K562 (cell line): ENCODE data around the gene MARK4. TPM values are rescaled to one million over a fixed set of nuclear protein-coding genes. Genes with fewer than 3 reads are reported as not detected.
"Not testable (repeated sequence)": the region's sequence is repeated elsewhere in the genome, so short reads cannot be mapped to it uniquely, and the experiment has no call there.

Source experiments
- ATAC-seq: fragments of 200-7000 bp; cut with Tn5 transposase; 3 replicates; pipeline ENCODE4 v1.9.1; 2020; ENCODE audit warnings: moderate library complexity
- BruUV-seq: library from RNA; stranded (reverse); fragments of 400-500 nt; replicated peaks from 2 replicates; lab custom pipeline; 2021; lab: Mats Ljungman, UMichigan
- CTCF ChIA-PET: fragments of 300-600 bp; formaldehyde crosslinking; extraction: SDS; loops from one replicate; lab custom pipeline; 2021; ENCODE audit warnings: low intra/inter-chr PET ratio; lab: Yijun Ruan, JAX
- POLR2A ChIA-PET: fragments of 300-600, 350-650 bp; sonication (Branson Sonifier 250); formaldehyde crosslinking; extraction: SDS; loops from one replicate; lab custom pipeline; 2021; ENCODE audit warnings: antibody characterized with exemption, inconsistent platforms; lab: Yijun Ruan, JAX
- DNase-seq, 4 experiments: peaks; one replicate each; pipeline versions ENCODE4 v3.0.0 to v3.0.0-alpha.2; 2011 to 2018; ENCODE audit warnings: low spot score in 3 of 4, mixed read lengths in 3 of 4; ENCODE audit errors: extremely low read depth in 1 of 4
- FAIRE-seq: peaks from 2 replicates; lab custom pipeline; 2011; peaks lifted over from hg19 to GRCh38; lab: Jason Lieb, UNC
- H2AFZ ChIP-seq: 2 replicates; pipeline ENCODE4 v1.6.0; 2011; ENCODE audit warnings: low read depth, low read length, control low read depth, inconsistent platforms
- H3K27ac ChIP-seq: fragments of 200-600 bp; 3 replicates; pipeline ENCODE4 v1.8.0; 2011; ENCODE audit warnings: low read depth, mild to moderate bottlenecking, control low read depth, inconsistent platforms, low read length, moderate library complexity, mixed read lengths; ENCODE audit errors: extremely low read depth
- H3K27me3 ChIP-seq, 2 experiments: fragments of 300-600 bp in 1 of 2; 2 replicates in 1 of 2; 3 replicates in 1 of 2; pipeline versions ENCODE4 v1.6.0 to v1.8.0; 2011; ENCODE audit warnings: inconsistent platforms in 2 of 2, low read length in 2 of 2, mild to moderate bottlenecking in 1 of 2, mixed read lengths in 1 of 2, moderate library complexity in 1 of 2; ENCODE audit not compliant: control insufficient read depth in 2 of 2, insufficient read depth in 2 of 2
- H3K36me3 ChIP-seq: fragments of 300-600 bp; 3 replicates; pipeline ENCODE4 v1.8.0; 2011; ENCODE audit warnings: mild to moderate bottlenecking, low read length, inconsistent platforms; ENCODE audit not compliant: control insufficient read depth, insufficient read depth
- H3K4me1 ChIP-seq, 2 experiments: fragments of 200-600 bp in 1 of 2; replicated peaks in 1 of 2; 2 replicates in 1 of 2; 3 replicates in 1 of 2; pipeline versions ENCODE4 v1.5.1 to v1.8.0; 2011; ENCODE audit warnings: inconsistent platforms in 2 of 2, low read length in 2 of 2, mild to moderate bottlenecking in 1 of 2, mixed read lengths in 1 of 2, moderate library complexity in 1 of 2; ENCODE audit not compliant: control insufficient read depth in 2 of 2, insufficient read depth in 2 of 2
- H3K4me2 ChIP-seq: 2 replicates; pipeline ENCODE4 v1.6.1; 2011; ENCODE audit warnings: low read length, control low read depth, inconsistent platforms, mixed read lengths; ENCODE audit not compliant: insufficient read depth
- H3K4me3 ChIP-seq: fragments of 200-600 bp; sonication (generic), shearing (Covaris generic); 2 replicates; pipeline ENCODE4 v1.5.1; 2016; ENCODE audit warnings: control low read depth, inconsistent platforms
- H3K79me2 ChIP-seq: fragments of 200-600 bp; 3 replicates; pipeline ENCODE4 v1.8.0; 2011; ENCODE audit warnings: low read length, inconsistent platforms; ENCODE audit not compliant: control insufficient read depth, insufficient read depth
- H3K9ac ChIP-seq, 2 experiments: 2 replicates each; pipeline versions ENCODE4 v1.6.0 to v1.6.1; 2011; ENCODE audit warnings: low read depth in 2 of 2, low read length in 2 of 2, control low read depth in 1 of 2, inconsistent platforms in 1 of 2, mild to moderate bottlenecking in 1 of 2, mixed read lengths in 1 of 2; ENCODE audit not compliant: insufficient read depth in 1 of 2
- H3K9me1 ChIP-seq: one replicate; pipeline ENCODE4 v1.6.0; 2011; ENCODE audit warnings: inconsistent platforms, mild to moderate bottlenecking, low read length, moderate library complexity; ENCODE audit not compliant: control insufficient read depth, insufficient read depth
- H3K9me3 ChIP-seq: replicated peaks from 2 replicates; pipeline ENCODE4 v1.5.1; 2011; ENCODE audit warnings: low read depth, low read length, inconsistent platforms; ENCODE audit not compliant: control insufficient read depth, insufficient read depth
- H4K20me1 ChIP-seq: replicated peaks from 2 replicates; pipeline ENCODE4 v1.6.1; 2011; ENCODE audit warnings: low read length, inconsistent platforms, mixed read lengths; ENCODE audit not compliant: control insufficient read depth, insufficient read depth
- FOXP1 ChIP-seq: sonication (generic); formaldehyde crosslinking; IDR thresholded peaks from 2 replicates; pipeline ENCODE4 v1.8.0; 2022; ENCODE audit warnings: mild to moderate bottlenecking, missing genetic modification reagents
- NFATC3 ChIP-seq: fragments of 450-650 bp; IDR thresholded peaks from 2 replicates; pipeline ENCODE4 v1.6.1; 2017; ENCODE audit warnings: mild to moderate bottlenecking
- NFIC ChIP-seq: fragments of 450-650 bp; IDR thresholded peaks from 2 replicates; pipeline ENCODE4 v1.6.1; 2017; ENCODE audit warnings: mild to moderate bottlenecking, inconsistent platforms
- RUNX1 ChIP-seq: sonication (generic); IDR thresholded peaks from 2 replicates; pipeline ENCODE4 v1.6.1; 2016; ENCODE audit warnings: antibody characterized with exemption, low read depth
- ZNF121 ChIP-seq: sonication (generic); formaldehyde crosslinking; conservative IDR thresholded peaks from 2 replicates; pipeline ENCODE4 v1.8.0; 2022; ENCODE audit warnings: missing genetic modification reagents
- WGBS: fragments of 100-300 bp; shearing (Covaris generic); methylation state at CpG from one replicate; pipeline ENCODE4 v1.1.6; 2016; ENCODE audit warnings: low coverage, mixed read lengths; ENCODE audit not compliant: insufficient coverage; ENCODE audit errors: missing lambda C conversion rate; 5-methylcytosine and 5-hydroxymethylcytosine counted together
- in situ Hi-C: fragments of 300-500 bp; cut with MboI; formaldehyde crosslinking; loops from 4 replicates; pipeline ENCODE4 v1.15.0; 2018; ENCODE audit warnings: inconsistent platforms, mixed read lengths
- intact Hi-C: fragments of 100-400 bp; cut with micrococcal nuclease; formaldehyde crosslinking; loops from 2 replicates; pipeline ENCODE4 v1.14.2; 2022
- polyA plus RNA-seq, 8 experiments: library from polyadenylated mRNA; depleted of rRNA in 4 of 8; stranded (reverse) in 5 of 8; unstranded in 3 of 8; fragments of >200 nt; fragmentation: Nextera tagmentation in 2 of 8; fragmentation: Illumina TruSeq in 1 of 8; extraction: Ambion mirVana in 2 of 8; extraction: Trizol in 1 of 8; gene quantifications; 2 replicates each; pipeline versions ENCODE4 v1.2.1 to v1.2.3, GENCODE V29; 2011 to 2014; ENCODE audit warnings: inconsistent platforms in 1 of 8, missing spikeins in 1 of 8
- total RNA-seq, 7 experiments: library from RNA; depleted of rRNA in 6 of 7; stranded (reverse); fragments of >200 nt in 6 of 7; fragmentation: Illumina TruSeq in 2 of 7; extraction: Trizol in 2 of 7; gene quantifications; 2 replicates each; pipeline versions ENCODE4 v1.2.1 to v1.2.3, GENCODE V29; 2011 to 2021; ENCODE audit warnings: low replicate concordance in 1 of 7

Gene MARK4
- total and polyA plus RNA-seq, 9 of the 15 experiments (the other 6 are each of a cell fraction or from before 2014, with no cell fraction given): 0.52 to 29.4 (median 8.6) TPM

DNA sequence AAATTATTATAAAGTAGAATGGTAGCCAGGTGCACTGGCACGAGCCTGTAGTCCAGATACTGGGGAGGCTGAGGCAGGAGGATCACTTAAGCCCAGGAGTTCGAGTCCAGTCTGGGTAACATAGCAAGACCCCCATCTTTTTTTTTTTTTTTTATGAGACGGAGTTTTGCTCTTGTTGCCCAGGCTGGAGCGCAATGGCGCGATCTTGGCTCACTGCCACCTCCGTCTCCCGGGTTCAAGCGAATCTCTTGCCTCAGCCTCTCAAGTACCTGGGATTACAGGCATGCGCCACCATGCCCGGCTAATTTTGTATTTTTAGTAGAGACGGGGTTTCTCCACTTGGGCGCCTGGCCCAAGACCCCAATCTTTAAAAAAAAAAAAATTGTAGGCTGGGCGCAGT is 61.2 kb downstream of the MARK4 start:
- CTCF ChIA-PET, DNase-seq, POLR2A ChIA-PET, H3K36me3 ChIP-seq, H3K9ac ChIP-seq, H3K79me2 ChIP-seq, H3K9me1 ChIP-seq, in situ Hi-C loops, H3K4me3 ChIP-seq, BruUV-seq, H3K9me3 ChIP-seq, H3K4me2 ChIP-seq, intact Hi-C loops, ATAC-seq, H4K20me1 ChIP-seq, H3K27ac ChIP-seq, FAIRE-seq, H3K27me3 ChIP-seq: not testable (repeated sequence)
- TF ChIP-seq NFIC: peak; percentile 58; the same call in 1 of the 2 replicates
- peaks cover 4 to 21% of the 10 kb centered on the region in 2 experiments; a peak in 4 of 5 replicates for H3K4me1 ChIP-seq
- H2AFZ ChIP-seq: 0 out of 2 replicates have a peak overlapping the region, but pooled peaks have one; percentile 1
- 68% methylated on average over 10 of the region's 14 CpGs for WGBS

DNA sequence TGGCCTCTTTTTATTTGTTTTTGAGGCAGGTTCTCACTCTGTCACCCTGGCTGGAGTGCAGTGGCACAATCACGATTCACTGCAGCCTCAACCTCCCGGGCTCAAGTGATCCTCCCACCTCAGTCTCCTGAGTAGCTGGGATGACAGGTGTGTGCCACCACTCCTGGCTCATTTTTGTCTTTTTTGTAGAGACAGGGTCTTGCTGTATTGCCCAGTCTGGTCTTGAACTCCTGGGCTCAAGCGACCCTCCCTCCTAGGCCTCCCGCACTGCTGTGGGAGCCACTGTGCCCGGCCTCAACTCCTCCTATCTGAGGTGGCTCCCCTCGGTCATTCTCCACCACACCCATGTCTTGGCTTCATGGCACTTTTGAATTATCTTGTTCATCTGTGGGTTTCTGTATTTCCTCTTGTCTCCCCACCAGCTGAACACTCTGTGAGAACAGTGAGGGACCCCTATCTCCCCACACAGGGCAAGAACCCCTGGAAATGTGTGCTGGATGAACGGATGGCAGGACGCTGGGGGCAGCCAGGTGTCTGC is 63.7 kb downstream of the MARK4 start:
- no peak overlapping the region for H3K9ac ChIP-seq
- no peaks in the 10 kb centered on the region for H4K20me1 ChIP-seq
- H3K4me3 ChIP-seq: no peak overlapping the region
- ChIA-PET CTCF (no interaction called here), POLR2A (no interaction called here)
- no TSS peak for BruUV-seq
- H3K27me3 ChIP-seq: no peaks in the 10 kb centered on the region; a peak in 1 of 5 replicates
- intact Hi-C loops: no loop called here
- no peak for DNase-seq
- H3K9me1 ChIP-seq: no peaks in the 10 kb centered on the region
- in situ Hi-C loops: no loop called here
- no peak for ATAC-seq
- WGBS: 10% methylated on average over 8 of the region's 8 CpGs
- TF ChIP-seq FOXP1 (CRISPR knock-in tag): 0 out of 2 replicates have a peak, but pooled peaks have one; percentile 25
- TF ChIP-seq ZNF121 (CRISPR knock-in tag): peak; percentile 54
- no peak for TF ChIP-seq RUNX1
- no peak for TF ChIP-seq NFATC3
- H3K79me2 ChIP-seq: no peaks in the 10 kb centered on the region
- H3K27ac ChIP-seq: no peak overlapping the region
- no peaks in the 10 kb centered on the region for H3K36me3 ChIP-seq
- peaks cover 0 to 20% of the 10 kb centered on the region in 2 experiments; a peak in 3 of 5 replicates for H3K4me1 ChIP-seq
- FAIRE-seq: no peak
- no peak overlapping the region for H2AFZ ChIP-seq
- H3K9me3 ChIP-seq: no peaks in the 10 kb centered on the region
- H3K4me2 ChIP-seq: no peak overlapping the region
